HepG2 (cell line): ENCODE measurements around the gene MIX23. TPM values are rescaled to one million over a fixed set of nuclear protein-coding genes. Genes with fewer than 3 reads are reported as not detected.

Experiments used
- ATAC-seq: fragments of 200-7000 bp; cut with Tn5 transposase; 3 replicates; pipeline ENCODE4 v1.9.1; 2020; ENCODE audit warnings: mild to moderate bottlenecking, moderate library complexity
- BruUV-seq: library from RNA; stranded (reverse); fragments of 400-500 nt; replicated peaks from 2 replicates; lab custom pipeline; 2021; lab: Mats Ljungman, UMichigan
- CTCF ChIA-PET: fragments of 300-600 bp; formaldehyde crosslinking; extraction: SDS; loops from one replicate; lab custom pipeline; 2021; ENCODE audit warnings: low total read pairs, inconsistent platforms, low intra/inter-chr PET ratio; lab: Yijun Ruan, JAX
- POLR2A ChIA-PET: fragments of 350-600 bp; sonication (Branson Sonifier 250); formaldehyde crosslinking; loops from one replicate; lab custom pipeline; 2020; ENCODE audit warnings: antibody characterized with exemption, inconsistent platforms; lab: Yijun Ruan, JAX
- DNase-seq: peaks from one replicate; pipeline ENCODE4 v3.0.0-alpha.2; 2015; ENCODE audit warnings: low spot score
- FAIRE-seq: peaks from 3 replicates; lab custom pipeline; 2011; peaks lifted over from hg19 to GRCh38; lab: Jason Lieb, UNC
- H2AFZ ChIP-seq: one replicate; pipeline ENCODE4 v1.6.1; 2011; ENCODE audit warnings: low read length, inconsistent platforms
- H3K27ac ChIP-seq: fragments of 300-600 bp; 3 replicates; pipeline ENCODE4 v1.8.0; 2011; ENCODE audit warnings: mixed run types, mild to moderate bottlenecking, mixed read lengths, low read length, inconsistent platforms; ENCODE audit not compliant: insufficient read depth; ENCODE audit errors: extremely low read length
- H3K27me3 ChIP-seq, 2 experiments: fragments of 200-600 bp in 1 of 2; 2 replicates in 1 of 2; 3 replicates in 1 of 2; pipeline versions ENCODE4 v1.6.0 to v1.8.0; 2011; ENCODE audit warnings: low read length in 2 of 2, mild to moderate bottlenecking in 2 of 2, moderate library complexity in 2 of 2, inconsistent platforms in 1 of 2; ENCODE audit not compliant: insufficient read depth in 2 of 2, control insufficient read depth in 1 of 2
- H3K36me3 ChIP-seq, 2 experiments: fragments of 200-600 bp in 1 of 2; replicated peaks in 1 of 2; 2 replicates in 1 of 2; 3 replicates in 1 of 2; pipeline versions ENCODE4 v1.5.1 to v1.8.0; 2011; ENCODE audit warnings: low read length in 2 of 2, inconsistent platforms in 1 of 2; ENCODE audit not compliant: insufficient read depth in 2 of 2, control insufficient read depth in 1 of 2
- H3K4me1 ChIP-seq: 2 replicates; pipeline ENCODE4 v1.5.1; 2012; ENCODE audit warnings: low read length, inconsistent platforms; ENCODE audit not compliant: insufficient read depth
- H3K4me2 ChIP-seq: 2 replicates; pipeline ENCODE4 v1.6.0; 2011; ENCODE audit warnings: low read depth, low read length, inconsistent platforms
- H3K4me3 ChIP-seq, 3 experiments: fragments of 200-600 bp in 1 of 3; sonication (generic), shearing (Covaris generic) in 1 of 3; replicated peaks in 1 of 3; 2 replicates each; pipeline ENCODE4 v1.5.1; 2011 to 2016; ENCODE audit warnings: low read length in 3 of 3, inconsistent platforms in 2 of 3, low read depth in 2 of 3, mild to moderate bottlenecking in 2 of 3, control low read depth in 1 of 3, mixed read lengths in 1 of 3; ENCODE audit not compliant: insufficient read depth in 1 of 3
- H3K79me2 ChIP-seq: one replicate; pipeline ENCODE4 v1.6.1; 2011; ENCODE audit warnings: low read length, inconsistent platforms; ENCODE audit not compliant: insufficient read depth
- H3K9ac ChIP-seq: 2 replicates; pipeline ENCODE4 v1.6.0; 2011; ENCODE audit warnings: mild to moderate bottlenecking, low read depth, low read length, inconsistent platforms; ENCODE audit not compliant: insufficient read depth
- H3K9me3 ChIP-seq: 2 replicates; pipeline ENCODE4 v1.5.1; 2012; ENCODE audit warnings: mild to moderate bottlenecking, low read length
- H4K20me1 ChIP-seq: 2 replicates; pipeline ENCODE4 v1.6.0; 2011; ENCODE audit warnings: inconsistent platforms, mild to moderate bottlenecking, low read length, moderate library complexity; ENCODE audit not compliant: insufficient read depth
- ESRRA ChIP-seq: sonication (generic); formaldehyde crosslinking; IDR thresholded peaks from 2 replicates; pipeline ENCODE4 v1.5.1; 2020; ENCODE audit warnings: mild to moderate bottlenecking, low read depth, missing genetic modification reagents
- FOXO1 ChIP-seq: sonication (generic); formaldehyde crosslinking; IDR thresholded peaks from 2 replicates; pipeline ENCODE4 v1.4.0; 2020; ENCODE audit warnings: missing genetic modification reagents
- HNRNPK ChIP-seq: fragments of 200-400 bp; formaldehyde crosslinking; IDR thresholded peaks from 2 replicates; pipeline ENCODE4 v1.6.1; 2018; ENCODE audit warnings: low read length, low read depth, moderate library complexity, mild to moderate bottlenecking; ENCODE audit not compliant: poor library complexity, severe bottlenecking
- KLF13 ChIP-seq: sonication (generic); formaldehyde crosslinking; IDR thresholded peaks from 2 replicates; pipeline ENCODE4 v1.4.0; 2020; ENCODE audit warnings: mild to moderate bottlenecking, missing genetic modification reagents
- RAD21 ChIP-seq: fragments of 450-650 bp; formaldehyde crosslinking; IDR thresholded peaks from 2 replicates; pipeline ENCODE4 v1.5.0; 2020; ENCODE audit warnings: mild to moderate bottlenecking
- SMC3 ChIP-seq: IDR thresholded peaks from 2 replicates; pipeline ENCODE4 v1.6.1; 2011; ENCODE audit warnings: low read length, improper control_type of control experiment
- SP2 ChIP-seq: sonication (generic); formaldehyde crosslinking; IDR thresholded peaks from 2 replicates; pipeline ENCODE4 v1.5.1; 2020; ENCODE audit warnings: mild to moderate bottlenecking, missing genetic modification reagents
- TCF7 ChIP-seq: sonication (generic); IDR thresholded peaks from 2 replicates; pipeline ENCODE4 v1.6.1; 2016; ENCODE audit warnings: antibody characterized with exemption, low read depth
- YY1 ChIP-seq: IDR thresholded peaks from 2 replicates; pipeline ENCODE4 v1.6.1; 2011; ENCODE audit warnings: low read length, low read depth, moderate library complexity, mild to moderate bottlenecking; ENCODE audit not compliant: insufficient read depth, insufficient replicate concordance
- ZFP41 ChIP-seq: sonication (generic); formaldehyde crosslinking; IDR thresholded peaks from 2 replicates; pipeline ENCODE4 v1.4.0; 2020; ENCODE audit warnings: mild to moderate bottlenecking, missing genetic modification reagents, borderline replicate concordance
- ZNF552 ChIP-seq: sonication (generic); formaldehyde crosslinking; IDR thresholded peaks from 2 replicates; pipeline ENCODE4 v1.9.0; 2022; ENCODE audit warnings: missing genetic modification reagents, mild to moderate bottlenecking, borderline replicate concordance
- ZNF564 ChIP-seq: sonication (generic); formaldehyde crosslinking; IDR thresholded peaks from 2 replicates; pipeline ENCODE4 v1.8.1; 2023; ENCODE audit warnings: mild to moderate bottlenecking, missing genetic modification reagents
- ZNF569 ChIP-seq: sonication (generic); formaldehyde crosslinking; IDR thresholded peaks from 2 replicates; pipeline ENCODE4 v1.5.0; 2020; ENCODE audit warnings: mild to moderate bottlenecking, missing genetic modification reagents, moderate library complexity, borderline replicate concordance
- ZNF577 ChIP-seq: sonication (generic); formaldehyde crosslinking; IDR thresholded peaks from 2 replicates; pipeline ENCODE4 v1.4.0; 2020; ENCODE audit warnings: mild to moderate bottlenecking, low read depth, missing genetic modification reagents, borderline replicate concordance
- ZNF720 ChIP-seq: sonication (generic); formaldehyde crosslinking; IDR thresholded peaks from 2 replicates; pipeline ENCODE4 v1.4.0; 2020; ENCODE audit warnings: missing genetic modification reagents
- ZNF841 ChIP-seq: sonication (generic); formaldehyde crosslinking; IDR thresholded peaks from 2 replicates; pipeline ENCODE4 v1.8.1; 2023; ENCODE audit warnings: missing genetic modification reagents, borderline replicate concordance
- WGBS: methylation state at CpG from one replicate; pipeline ENCODE4 v1.1.6; 2017; ENCODE audit warnings: low lambda C conversion rate; 5-methylcytosine and 5-hydroxymethylcytosine counted together
- in situ Hi-C: cut with HindIII; loops from 2 replicates; pipeline ENCODE4 v1.10.0; 2017; ENCODE audit warnings: low pct_unique_long_range_greater_than_20kb; ENCODE audit not compliant: extremely low pct_ligation_motif_present
- intact Hi-C: fragments of 100-400 bp; cut with micrococcal nuclease; formaldehyde crosslinking; loops from one replicate; pipeline ENCODE4 v1.10.0; 2022; ENCODE audit not compliant: unreplicated experiment
- polyA plus RNA-seq, 8 experiments: library from polyadenylated mRNA; depleted of rRNA in 3 of 8; stranded (reverse) in 7 of 8; unstranded in 1 of 8; fragments of >200 nt; fragmentation: Illumina TruSeq in 4 of 8; extraction: Trizol in 4 of 8; gene quantifications; 2 replicates each; pipeline versions ENCODE4 v1.2.1 to v1.2.3, GENCODE V29; 2011 to 2016; ENCODE audit warnings: low read depth in 4 of 8, missing spikeins in 1 of 8, mixed read lengths in 1 of 8; ENCODE audit not compliant: insufficient read depth in 1 of 8
- total RNA-seq, 5 experiments: library from RNA; depleted of rRNA; stranded (reverse); fragments of >200 nt; fragmentation: Illumina TruSeq; extraction: Trizol; gene quantifications; 2 replicates each; pipeline ENCODE4 v1.2.3, GENCODE V29; 2016; ENCODE audit warnings: low read depth in 1 of 5
- TF ChIP-seq, protein P1 (sequence below): IDR thresholded peaks from 2 replicates; pipeline ENCODE4 v1.6.1; 2016; ENCODE audit warnings: low read depth, borderline replicate concordance
- TF ChIP-seq, protein P2 (sequence below): sonication (generic); formaldehyde crosslinking; IDR thresholded peaks from 2 replicates; pipeline ENCODE4; 2020; ENCODE audit warnings: missing genetic modification reagents, mild to moderate bottlenecking, borderline replicate concordance
- TF ChIP-seq, protein P3 (sequence below): sonication (generic); formaldehyde crosslinking; IDR thresholded peaks from 2 replicates; pipeline ENCODE4 v1.8.0; 2022; ENCODE audit warnings: missing genetic modification reagents, mild to moderate bottlenecking, borderline replicate concordance
- TF ChIP-seq, protein P4 (sequence below): sonication (generic); formaldehyde crosslinking; IDR thresholded peaks from 2 replicates; pipeline ENCODE4 v1.5.0; 2020; ENCODE audit warnings: mild to moderate bottlenecking, missing genetic modification reagents, moderate library complexity

MIX23 gene
- total and polyA plus RNA-seq, 2 of the 13 experiments (the other 11 are each of a cell fraction or from before 2014, with no cell fraction given): 20.0 to 152 TPM

DNA sequence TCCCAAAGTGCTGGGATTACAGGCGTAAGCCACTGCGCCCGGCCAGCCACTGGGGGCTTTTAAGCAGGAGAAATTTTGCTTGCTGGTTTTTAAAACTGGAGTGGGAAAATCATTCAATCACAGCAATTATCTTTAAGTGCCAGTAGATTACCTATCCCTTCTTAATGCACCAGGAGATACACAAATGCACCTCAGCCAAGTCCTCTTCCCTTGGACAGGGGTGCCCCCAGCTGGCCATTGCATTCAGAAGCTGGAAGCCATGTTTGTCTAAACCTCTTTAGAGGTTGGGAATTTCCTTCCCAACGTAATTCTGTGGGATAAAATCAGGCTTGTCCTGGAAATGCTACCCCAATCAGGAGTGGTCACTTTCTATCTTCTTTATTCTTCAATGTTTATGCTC lies 26.6 kb downstream of the MIX23 start:
- no peaks in the 10 kb centered on the region for H3K9me3 ChIP-seq
- H3K4me3 ChIP-seq: no peak overlapping the region
- no peaks in the 10 kb centered on the region for H4K20me1 ChIP-seq
- H3K36me3 ChIP-seq: peaks cover 5 to 7% of the 10 kb centered on the region in 2 experiments; a peak in 3 of 5 replicates
- H3K27me3 ChIP-seq: no peaks in the 10 kb centered on the region
- no peak overlapping the region for H3K9ac ChIP-seq
- ChIA-PET CTCF (interaction anchor here (0.7 kb wide), 1 partner anchor 50 kb away, joined by 3 read pairs; no protein-coding TSS in a partner anchor), POLR2A (no interaction called here)
- no peak overlapping the region for H3K4me2 ChIP-seq
- intact Hi-C loops: loop anchor here (1.0 to 2.0 kb wide), 2 partner anchors 50 to 256 kb away; no protein-coding TSS in a partner anchor
- 91% methylated on average over 4 of the region's 4 CpGs for WGBS
- H2AFZ ChIP-seq: no peak overlapping the region
- no peaks in the 10 kb centered on the region for H3K79me2 ChIP-seq
- no peaks in the 10 kb centered on the region for H3K4me1 ChIP-seq
- no TSS peak for BruUV-seq
- DNase-seq (peak; percentile 57), FAIRE-seq (no peak), ATAC-seq (peak; percentile 85)
- in situ Hi-C loops: loop anchor here (5.0 to 10.0 kb wide), 2 partner anchors 44 to 252 kb away; no protein-coding TSS in a partner anchor
- H3K27ac ChIP-seq: no peak overlapping the region
- TF ChIP-seq ZNF841 (CRISPR knock-in tag): no peak
- TF ChIP-seq HNRNPK: no peak
- peak; percentile 74 for TF ChIP-seq RAD21 (CRISPR knock-in tag)
- no peak for TF ChIP-seq SP2 (CRISPR knock-in tag)
- no peak for TF ChIP-seq ESRRA (CRISPR knock-in tag)
- TF ChIP-seq ZNF577: no peak
- TF ChIP-seq FOXO1 (CRISPR knock-in tag): no peak
- TF ChIP-seq, protein P1, sequence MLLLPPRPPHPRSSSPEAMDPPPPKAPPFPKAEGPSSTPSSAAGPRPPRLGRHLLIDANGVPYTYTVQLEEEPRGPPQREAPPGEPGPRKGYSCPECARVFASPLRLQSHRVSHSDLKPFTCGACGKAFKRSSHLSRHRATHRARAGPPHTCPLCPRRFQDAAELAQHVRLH (CRISPR knock-in tag): peak; percentile 45; the same call in 1 of the 2 replicates
- no peak for TF ChIP-seq TCF7
- no peak for TF ChIP-seq KLF13 (CRISPR knock-in tag)
- TF ChIP-seq, protein P2, sequence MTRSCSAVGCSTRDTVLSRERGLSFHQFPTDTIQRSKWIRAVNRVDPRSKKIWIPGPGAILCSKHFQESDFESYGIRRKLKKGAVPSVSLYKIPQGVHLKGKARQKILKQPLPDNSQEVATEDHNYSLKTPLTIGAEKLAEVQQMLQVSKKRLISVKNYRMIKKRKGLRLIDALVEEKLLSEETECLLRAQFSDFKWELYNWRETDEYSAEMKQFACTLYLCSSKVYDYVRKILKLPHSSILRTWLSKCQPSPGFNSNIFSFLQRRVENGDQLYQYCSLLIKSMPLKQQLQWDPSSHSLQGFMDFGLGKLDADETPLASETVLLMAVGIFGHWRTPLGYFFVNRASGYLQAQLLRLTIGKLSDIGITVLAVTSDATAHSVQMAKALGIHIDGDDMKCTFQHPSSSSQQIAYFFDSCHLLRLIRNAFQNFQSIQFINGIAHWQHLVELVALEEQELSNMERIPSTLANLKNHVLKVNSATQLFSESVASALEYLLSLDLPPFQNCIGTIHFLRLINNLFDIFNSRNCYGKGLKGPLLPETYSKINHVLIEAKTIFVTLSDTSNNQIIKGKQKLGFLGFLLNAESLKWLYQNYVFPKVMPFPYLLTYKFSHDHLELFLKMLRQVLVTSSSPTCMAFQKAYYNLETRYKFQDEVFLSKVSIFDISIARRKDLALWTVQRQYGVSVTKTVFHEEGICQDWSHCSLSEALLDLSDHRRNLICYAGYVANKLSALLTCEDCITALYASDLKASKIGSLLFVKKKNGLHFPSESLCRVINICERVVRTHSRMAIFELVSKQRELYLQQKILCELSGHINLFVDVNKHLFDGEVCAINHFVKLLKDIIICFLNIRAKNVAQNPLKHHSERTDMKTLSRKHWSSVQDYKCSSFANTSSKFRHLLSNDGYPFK (CRISPR knock-in tag): no peak
- TF ChIP-seq, protein P3, sequence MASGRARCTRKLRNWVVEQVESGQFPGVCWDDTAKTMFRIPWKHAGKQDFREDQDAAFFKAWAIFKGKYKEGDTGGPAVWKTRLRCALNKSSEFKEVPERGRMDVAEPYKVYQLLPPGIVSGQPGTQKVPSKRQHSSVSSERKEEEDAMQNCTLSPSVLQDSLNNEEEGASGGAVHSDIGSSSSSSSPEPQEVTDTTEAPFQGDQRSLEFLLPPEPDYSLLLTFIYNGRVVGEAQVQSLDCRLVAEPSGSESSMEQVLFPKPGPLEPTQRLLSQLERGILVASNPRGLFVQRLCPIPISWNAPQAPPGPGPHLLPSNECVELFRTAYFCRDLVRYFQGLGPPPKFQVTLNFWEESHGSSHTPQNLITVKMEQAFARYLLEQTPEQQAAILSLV (CRISPR knock-in tag): no peak
- no peak for TF ChIP-seq ZFP41 (CRISPR knock-in tag)
- no peak for TF ChIP-seq ZNF552 (CRISPR knock-in tag)
- TF ChIP-seq ZNF564 (CRISPR knock-in tag): no peak
- TF ChIP-seq SMC3: peak; percentile 55
- no peak for TF ChIP-seq ZNF720
- TF ChIP-seq ZNF569 (CRISPR knock-in tag): no peak
- TF ChIP-seq, protein P4, sequence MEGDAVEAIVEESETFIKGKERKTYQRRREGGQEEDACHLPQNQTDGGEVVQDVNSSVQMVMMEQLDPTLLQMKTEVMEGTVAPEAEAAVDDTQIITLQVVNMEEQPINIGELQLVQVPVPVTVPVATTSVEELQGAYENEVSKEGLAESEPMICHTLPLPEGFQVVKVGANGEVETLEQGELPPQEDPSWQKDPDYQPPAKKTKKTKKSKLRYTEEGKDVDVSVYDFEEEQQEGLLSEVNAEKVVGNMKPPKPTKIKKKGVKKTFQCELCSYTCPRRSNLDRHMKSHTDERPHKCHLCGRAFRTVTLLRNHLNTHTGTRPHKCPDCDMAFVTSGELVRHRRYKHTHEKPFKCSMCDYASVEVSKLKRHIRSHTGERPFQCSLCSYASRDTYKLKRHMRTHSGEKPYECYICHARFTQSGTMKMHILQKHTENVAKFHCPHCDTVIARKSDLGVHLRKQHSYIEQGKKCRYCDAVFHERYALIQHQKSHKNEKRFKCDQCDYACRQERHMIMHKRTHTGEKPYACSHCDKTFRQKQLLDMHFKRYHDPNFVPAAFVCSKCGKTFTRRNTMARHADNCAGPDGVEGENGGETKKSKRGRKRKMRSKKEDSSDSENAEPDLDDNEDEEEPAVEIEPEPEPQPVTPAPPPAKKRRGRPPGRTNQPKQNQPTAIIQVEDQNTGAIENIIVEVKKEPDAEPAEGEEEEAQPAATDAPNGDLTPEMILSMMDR: peak; percentile 78
- peak; percentile 71 for TF ChIP-seq YY1
